Measurements from ENCODE around the gene TTBK2.

Gene TTBK2

GRCh38 chr15:42728972-42729371, 191.6 kb downstream of the TTBK2 start:
- DNase-seq (ENCODE audit: low read depth in 2 of 2) = no peak

DNA sequence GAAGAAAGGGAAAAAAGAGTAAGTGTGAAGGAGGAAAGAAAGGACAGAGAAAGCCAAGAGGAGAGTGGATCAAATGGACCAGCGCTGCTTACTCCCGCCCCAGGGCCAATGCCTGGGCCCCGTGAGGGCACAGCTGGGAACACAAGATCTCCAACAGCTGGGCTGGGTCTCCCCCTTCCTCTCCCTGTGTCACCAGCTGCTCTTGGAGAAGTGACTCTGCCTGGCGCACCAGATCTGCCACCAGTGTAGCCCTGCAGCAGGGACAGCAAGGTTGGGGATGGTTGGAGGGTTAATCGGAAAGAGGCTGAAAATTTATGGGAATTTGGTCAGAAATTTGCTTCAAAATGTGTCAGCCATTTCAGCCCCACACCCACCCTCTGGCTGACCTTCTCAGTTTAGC, 192.0 kb downstream of the TTBK2 start:
- no peak for DNase-seq (ENCODE audit: low read depth in 2 of 2)

- no peak for DNase-seq (ENCODE audit: low read depth in 2 of 2)
Observed at GRCh38 chr15:42727750-42728381, 192.7 kb downstream of the TTBK2 start.

GRCh38 chr15:42726114-42726513, 194.5 kb downstream of the TTBK2 start:
- no peak for DNase-seq (ENCODE audit: low read depth in 2 of 2)

DNA sequence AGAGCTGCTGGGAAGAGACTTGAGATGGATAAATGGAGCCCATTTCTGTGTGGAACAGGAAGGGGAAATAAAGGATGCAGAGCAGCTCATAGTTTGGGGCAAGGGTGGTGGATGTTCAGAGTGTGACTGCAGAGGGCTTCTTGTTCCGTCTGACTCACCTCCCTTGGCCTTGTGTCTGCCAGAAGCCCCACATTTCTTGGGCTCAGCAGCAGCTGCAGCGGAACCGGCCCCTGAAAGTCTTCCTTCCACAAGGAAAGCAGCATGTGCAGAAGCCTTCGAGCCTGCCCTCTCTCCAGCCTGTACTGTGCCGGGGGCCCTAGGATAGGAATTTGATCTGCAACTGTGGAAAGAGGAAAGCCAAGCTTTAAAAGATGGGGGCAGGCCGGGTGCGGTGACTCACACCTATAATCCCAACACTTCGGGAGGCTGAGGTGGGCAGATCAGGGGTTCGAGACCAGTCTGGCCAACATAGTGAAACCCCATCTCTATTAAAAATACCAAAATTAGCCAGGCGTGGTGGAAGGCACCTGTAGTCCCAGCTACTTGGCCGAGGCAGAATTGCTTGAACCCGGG, 195.2 kb downstream of the TTBK2 start:
- DNase-seq (ENCODE audit: low read depth in 2 of 2) = no peak

GRCh38 chr15:42724276-42724675, 196.3 kb downstream of the TTBK2 start:
- no peak for DNase-seq (ENCODE audit: low read depth in 2 of 2)

DNA sequence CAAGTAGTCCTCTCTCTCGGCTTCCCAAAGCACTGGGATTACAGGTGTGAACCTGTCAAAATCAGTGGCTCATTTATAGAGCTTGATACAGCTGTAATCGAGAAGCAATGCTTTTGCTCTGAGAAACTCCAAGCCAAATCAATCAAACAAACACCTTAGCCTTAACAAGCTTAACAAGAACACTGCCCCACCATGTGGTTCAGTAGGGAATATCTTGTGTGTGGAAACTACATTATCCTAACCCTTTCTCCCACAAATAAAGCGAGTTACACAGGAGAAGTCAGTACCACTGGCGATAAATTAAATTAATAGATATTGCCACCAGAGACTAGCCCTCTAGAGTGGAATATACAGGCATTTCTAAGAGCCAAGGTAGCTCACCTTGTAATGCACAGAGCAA, 197.5 kb downstream of the TTBK2 start:
- no peak for DNase-seq (ENCODE audit: low read depth in 2 of 2)

DNA sequence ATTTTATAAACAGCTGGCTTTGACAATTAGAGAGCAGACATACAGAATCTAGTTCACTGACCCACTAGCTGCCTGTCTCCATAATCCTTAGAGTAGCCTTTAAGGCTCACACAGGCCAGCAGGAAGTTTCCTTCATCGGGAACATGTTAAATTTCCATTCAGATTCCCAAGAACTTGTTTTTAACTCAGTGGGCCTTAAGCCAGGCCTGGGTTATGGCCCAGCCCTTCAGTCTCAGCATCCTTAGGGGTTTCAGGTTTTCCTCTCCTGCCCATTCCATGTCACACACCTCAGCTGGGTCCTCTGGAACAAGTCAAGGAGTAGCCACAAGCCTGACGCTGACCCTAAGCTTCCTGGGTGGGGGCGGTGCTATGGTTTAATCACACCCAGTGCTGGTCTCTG, 198.7 kb downstream of the TTBK2 start:
- DNase-seq (ENCODE audit: low read depth in 2 of 2) = no peak

- no peak for DNase-seq (ENCODE audit: low read depth in 2 of 2)
Observed at GRCh38 chr15:42721016-42721415, 199.6 kb downstream of the TTBK2 start.

- DNase-seq (ENCODE audit: low read depth in 2 of 2) = no peak
Observed at GRCh38 chr15:42720071-42720470, 200.5 kb downstream of the TTBK2 start.

GRCh38 chr15:42719043-42719442, 201.5 kb downstream of the TTBK2 start:
- no peak for DNase-seq (ENCODE audit: low read depth in 2 of 2)

DNA sequence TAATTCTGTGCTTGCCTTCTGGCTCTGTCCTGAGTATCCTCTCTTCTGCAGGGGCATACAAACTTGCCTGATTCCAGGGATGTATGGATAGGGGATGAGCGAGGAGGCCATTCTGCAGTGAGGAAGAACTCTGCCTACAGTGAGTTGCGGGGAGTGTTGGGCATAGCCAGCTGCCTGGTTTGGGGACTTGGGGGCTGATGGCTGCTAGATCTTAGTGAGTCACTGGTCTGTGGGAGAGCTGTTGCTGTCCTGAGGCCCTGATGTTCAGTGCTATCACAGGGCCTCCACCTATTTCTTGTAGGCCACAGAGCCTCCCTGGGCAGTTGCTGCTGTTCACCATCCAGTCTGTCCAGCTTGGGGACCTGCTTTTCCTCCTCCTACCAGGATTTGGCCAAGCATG, 204.0 kb downstream of the TTBK2 start:
- DNase-seq (ENCODE audit: low read depth in 2 of 2) = no peak

DNA sequence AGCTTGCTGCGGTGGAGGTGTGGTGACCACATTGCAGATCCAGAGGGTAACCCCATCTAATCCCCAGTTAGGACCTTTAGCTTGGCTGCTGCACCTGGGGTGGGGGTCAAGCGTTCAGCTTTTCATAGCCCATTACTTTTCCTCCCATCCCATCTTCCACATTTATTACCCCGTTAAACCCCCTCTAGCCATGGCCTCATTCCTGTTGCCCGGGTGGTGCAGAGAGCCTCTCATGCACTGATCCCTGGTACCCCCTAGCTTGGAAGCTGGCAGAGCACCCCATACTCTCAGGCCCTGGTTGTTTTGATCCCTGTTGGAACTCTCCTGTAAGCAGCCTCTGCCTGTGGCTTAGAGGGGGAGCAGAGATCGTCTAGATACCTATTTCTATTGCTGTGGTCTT, 204.5 kb downstream of the TTBK2 start:
- DNase-seq (ENCODE audit: low read depth in 2 of 2) = no peak

DNA sequence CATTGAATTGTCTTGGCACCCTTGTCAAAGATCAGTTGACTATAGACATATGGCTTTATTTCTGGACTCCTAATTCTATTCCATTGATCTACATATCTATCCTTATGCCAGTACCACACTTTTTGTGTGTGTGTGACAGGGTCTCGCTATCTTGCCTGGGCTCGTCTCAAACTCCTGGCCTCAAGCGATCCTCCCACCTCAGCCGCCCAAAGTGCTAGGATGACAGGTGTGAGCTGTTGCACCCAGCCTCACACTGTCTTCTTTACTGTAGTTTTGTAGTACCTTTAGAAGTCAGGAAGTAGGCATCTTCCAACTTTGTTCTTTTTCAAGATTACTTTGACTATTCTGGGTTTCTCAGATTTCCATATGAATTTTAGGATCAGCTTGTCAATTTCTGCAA, 208.0 kb downstream of the TTBK2 start:
- DNase-seq (ENCODE audit: low read depth in 2 of 2) = no peak

- DNase-seq (ENCODE audit: low read depth in 2 of 2) = no peak
Observed at GRCh38 chr15:42711746-42712145, 208.8 kb downstream of the TTBK2 start.

GRCh38 chr15:42710662-42711061, 209.9 kb downstream of the TTBK2 start:
- no peak for DNase-seq (ENCODE audit: low read depth in 2 of 2)

- no peak for DNase-seq (ENCODE audit: low read depth in 2 of 2)
Observed at GRCh38 chr15:42707873-42708544, 212.6 kb downstream of the TTBK2 start.

DNA sequence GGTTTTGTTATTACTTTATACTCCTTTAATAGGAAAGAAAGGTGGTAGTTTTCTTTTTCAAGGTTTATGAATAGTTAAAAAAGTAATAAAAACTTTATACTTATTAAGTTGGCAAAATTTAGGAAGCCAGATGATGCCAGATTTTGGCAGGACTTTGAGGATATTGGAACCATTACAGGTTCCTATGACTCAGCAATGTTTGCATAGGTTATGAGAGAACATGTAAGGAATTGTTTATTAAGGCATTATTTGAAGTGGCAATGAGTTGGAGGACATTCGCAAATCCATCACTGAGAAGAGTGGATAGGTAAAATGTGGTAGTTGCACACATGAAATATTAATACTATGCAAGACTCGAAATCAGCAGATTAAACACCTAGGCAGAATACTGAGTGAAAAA, 213.5 kb downstream of the TTBK2 start:
- no peak for DNase-seq (ENCODE audit: low read depth in 2 of 2)

DNA sequence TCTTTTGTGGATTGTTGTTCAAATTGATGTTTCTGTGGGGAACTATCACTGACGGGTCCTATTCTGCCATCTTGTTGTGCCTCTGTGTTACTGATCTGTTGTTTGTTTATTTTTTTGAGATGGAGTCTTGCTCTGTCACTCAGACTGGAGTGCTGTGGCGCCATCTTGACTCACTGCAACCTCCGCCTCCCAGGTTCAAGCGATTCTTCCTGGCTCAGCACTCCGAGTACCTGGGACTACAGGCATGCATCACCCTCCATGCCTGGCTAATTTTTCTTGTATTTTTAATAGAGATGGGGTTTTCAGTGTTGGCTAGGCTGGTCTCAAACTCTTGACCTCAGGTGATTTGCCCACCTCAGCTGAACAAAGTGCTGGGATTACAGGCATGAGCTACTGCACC, 215.2 kb downstream of the TTBK2 start:
- DNase-seq (ENCODE audit: low read depth in 2 of 2) = no peak

- DNase-seq (ENCODE audit: low read depth in 2 of 2) = peak; percentile 15 to 36
Observed at GRCh38 chr15:42704492-42704926, 216.1 kb downstream of the TTBK2 start.

- DNase-seq (ENCODE audit: low read depth in 2 of 2) = no peak
Observed at GRCh38 chr15:42696626-42697025, 224.0 kb downstream of the TTBK2 start.

DNA sequence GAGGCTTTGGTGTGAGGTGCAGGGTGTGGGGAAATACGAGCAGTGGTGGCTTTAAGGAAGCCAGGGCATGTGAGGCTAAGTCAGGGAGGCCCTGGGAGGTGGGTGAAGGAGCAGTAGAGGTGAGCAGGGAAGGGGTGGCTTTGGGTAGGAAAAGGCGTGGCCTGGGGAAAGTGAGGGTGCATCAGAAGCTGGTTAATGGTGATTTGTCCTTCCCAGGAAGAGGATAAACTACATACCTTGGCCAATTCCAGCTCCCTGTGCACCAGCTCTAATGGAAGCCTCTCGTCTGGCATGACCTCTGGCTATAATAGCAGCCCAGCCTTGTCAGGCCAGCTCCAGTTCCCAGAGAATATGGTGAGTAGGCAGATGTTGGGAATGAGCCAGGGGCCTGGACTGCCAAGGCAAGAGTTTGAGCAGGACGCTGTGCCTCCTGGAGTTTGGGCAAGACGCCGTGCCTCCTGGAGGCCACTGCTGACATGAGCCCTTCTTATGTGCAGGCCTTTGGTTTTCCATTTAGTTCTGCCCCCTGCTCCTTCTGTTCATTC, 225.0 kb downstream of the TTBK2 start:
- no peak for DNase-seq (ENCODE audit: low read depth in 2 of 2)

DNA sequence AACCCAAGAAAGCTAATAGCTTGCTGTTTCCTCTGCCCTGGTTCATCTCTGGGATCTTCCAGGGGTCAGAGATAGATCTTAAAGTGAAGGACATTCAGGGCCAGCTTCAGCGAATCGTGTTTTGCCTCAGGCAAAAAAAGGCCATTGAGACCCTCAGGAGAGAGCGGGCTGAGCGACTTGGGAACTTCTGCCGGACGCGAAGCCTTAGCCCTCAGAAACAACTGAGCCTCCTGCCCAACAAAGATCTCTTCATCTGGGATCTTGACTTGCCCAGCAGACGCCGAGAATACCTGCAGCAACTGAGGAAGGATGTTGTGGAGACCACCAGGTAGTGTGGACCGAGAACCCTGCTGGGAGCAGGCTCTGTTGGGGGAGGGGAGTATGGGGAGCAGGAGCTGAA, 226.2 kb downstream of the TTBK2 start:
- DNase-seq (ENCODE audit: low read depth in 2 of 2) = no peak

All from stimulated activated CD8-positive, alpha-beta memory T cell treated with anti-CD3 and anti-CD28 coated beads, Interleukin-7, amount 100 ng/mL, for 4 hours (primary cell).